Measurements from ENCODE around the gene NPAS1.
A peak's percentile ranks its signal among the peaks of the same experiment; 100 is the strongest.

The NPAS1 gene

DNA sequence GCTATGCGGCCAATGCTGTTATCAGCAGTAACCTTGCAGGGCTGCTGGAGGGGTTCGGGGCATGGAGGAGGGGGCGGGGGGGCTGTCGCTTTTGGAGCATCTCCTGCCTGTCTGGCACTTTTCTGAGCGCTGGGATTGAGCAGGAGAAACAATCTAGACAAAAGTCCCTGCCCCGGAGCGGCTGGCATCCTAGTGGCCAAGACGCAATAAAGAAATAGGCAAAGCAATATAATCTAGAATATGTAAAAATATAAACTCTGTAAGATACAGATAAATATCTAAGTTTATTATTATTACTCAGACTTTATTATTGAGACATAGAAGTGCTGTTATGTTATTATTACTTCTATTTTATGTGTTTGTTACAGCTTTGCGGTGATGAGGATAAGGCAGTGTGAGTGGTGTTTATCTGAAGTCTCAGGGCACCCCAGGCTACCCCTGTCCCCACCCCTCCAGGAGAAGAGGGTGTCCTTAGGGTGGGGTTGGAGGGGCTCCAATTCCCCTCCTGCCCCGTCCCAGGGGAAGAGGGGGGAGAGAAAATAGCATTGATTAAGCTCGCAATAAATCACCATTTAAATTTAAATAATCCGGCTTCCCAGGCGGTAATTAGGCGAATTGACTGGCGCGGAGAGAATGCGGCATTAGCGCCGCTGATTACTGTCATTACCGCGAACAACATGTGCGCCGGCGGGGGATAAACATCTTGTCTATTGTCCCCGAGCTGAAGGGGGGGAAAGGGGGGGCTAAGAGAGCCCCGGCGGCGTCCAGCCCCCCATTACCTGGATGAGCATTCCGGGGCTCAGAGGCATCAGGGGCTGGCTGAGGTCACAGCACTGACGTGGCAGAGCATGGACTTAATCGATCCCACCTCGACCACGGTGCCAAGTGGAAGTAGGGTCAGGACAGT, 3.2 kb downstream of the NPAS1 start:
- H3K4me3 ChIP-seq (ENCODE audit: low read length): peak overlapping the region; percentile 32; the same call in 1 of the 2 replicates
- H3K9ac ChIP-seq (ENCODE audit: low read depth, low read length): no peak overlapping the region
- peaks cover 4% of the 10 kb centered on the region; the same call in 1 of the 2 replicates for H3K4me1 ChIP-seq (ENCODE audit: insufficient read depth, low read length)
- H3K36me3 ChIP-seq (ENCODE audit: insufficient read depth, low read depth, low read length): no peaks in the 10 kb centered on the region
- H3K27me3 ChIP-seq (ENCODE audit: insufficient read depth, low read length): peaks cover 92% of the 10 kb centered on the region
- H3K27ac ChIP-seq (ENCODE audit: low read length): no peak overlapping the region
- H3K9me3 ChIP-seq (ENCODE audit: insufficient read depth, low read depth, low read length): no peaks in the 10 kb centered on the region

DNA sequence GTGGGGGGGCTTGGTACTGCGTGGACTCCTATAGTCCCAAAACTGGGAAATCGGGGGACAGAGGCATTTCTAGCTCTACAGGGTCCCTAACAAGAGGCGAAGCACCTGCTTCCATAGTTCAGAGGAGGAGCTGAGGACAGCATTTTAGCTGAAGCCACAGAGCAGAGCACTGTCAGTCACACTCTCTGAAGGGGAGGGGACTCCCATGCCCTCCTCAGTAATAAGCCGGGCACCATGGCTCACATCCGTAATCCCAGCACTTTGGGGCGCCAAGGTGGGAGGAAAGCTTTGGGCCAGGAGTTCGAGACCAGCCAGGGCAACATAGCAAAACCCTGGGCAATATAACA, 3.8 kb downstream of the NPAS1 start:
- Histone ChIP-seq H3K4me3 (ENCODE audit: low read length) (peak overlapping the region; percentile 32; the same call in 1 of the 2 replicates), H3K4me1 (ENCODE audit: insufficient read depth, low read length) (peaks cover 4% of the 10 kb centered on the region; the same call in 1 of the 2 replicates), H3K27ac (ENCODE audit: low read length) (no peak overlapping the region), H3K9ac (ENCODE audit: low read depth, low read length) (no peak overlapping the region), H3K9me3 (ENCODE audit: insufficient read depth, low read depth, low read length) (no peaks in the 10 kb centered on the region), H3K36me3 (ENCODE audit: insufficient read depth, low read depth, low read length) (no peaks in the 10 kb centered on the region), H3K27me3 (ENCODE audit: insufficient read depth, low read length) (peaks cover 93% of the 10 kb centered on the region)

DNA sequence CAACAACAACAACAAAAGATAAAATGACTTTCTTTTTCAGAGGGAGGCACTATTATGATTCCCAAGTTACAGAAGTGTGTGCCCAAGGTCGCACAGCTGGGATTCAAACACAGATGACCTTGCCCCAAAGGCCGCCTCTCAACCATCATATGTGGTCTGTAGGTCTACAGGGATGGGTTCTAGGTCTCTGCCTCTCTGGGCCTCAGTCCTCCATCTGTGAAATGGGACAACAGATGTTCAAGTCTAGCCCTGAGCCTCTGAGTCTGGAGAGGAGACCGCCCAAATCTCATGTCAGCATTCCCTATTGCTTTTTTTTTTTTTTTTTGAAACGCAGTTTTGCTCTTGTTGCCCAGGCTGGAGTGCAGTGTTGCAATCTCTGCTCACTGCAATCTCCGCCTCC, 4.9 kb downstream of the NPAS1 start:
- no peaks in the 10 kb centered on the region for H3K36me3 ChIP-seq (ENCODE audit: insufficient read depth, low read depth, low read length)
- no peaks in the 10 kb centered on the region for H3K9me3 ChIP-seq (ENCODE audit: insufficient read depth, low read depth, low read length)
- H3K4me3 ChIP-seq (ENCODE audit: low read length): no peak overlapping the region
- H3K4me1 ChIP-seq (ENCODE audit: insufficient read depth, low read length): no peaks in the 10 kb centered on the region; the same call in 1 of the 2 replicates
- H3K27me3 ChIP-seq (ENCODE audit: insufficient read depth, low read length): peaks cover 86% of the 10 kb centered on the region
- H3K9ac ChIP-seq (ENCODE audit: low read depth, low read length): no peak overlapping the region
- no peak overlapping the region for H3K27ac ChIP-seq (ENCODE audit: low read length)

DNA sequence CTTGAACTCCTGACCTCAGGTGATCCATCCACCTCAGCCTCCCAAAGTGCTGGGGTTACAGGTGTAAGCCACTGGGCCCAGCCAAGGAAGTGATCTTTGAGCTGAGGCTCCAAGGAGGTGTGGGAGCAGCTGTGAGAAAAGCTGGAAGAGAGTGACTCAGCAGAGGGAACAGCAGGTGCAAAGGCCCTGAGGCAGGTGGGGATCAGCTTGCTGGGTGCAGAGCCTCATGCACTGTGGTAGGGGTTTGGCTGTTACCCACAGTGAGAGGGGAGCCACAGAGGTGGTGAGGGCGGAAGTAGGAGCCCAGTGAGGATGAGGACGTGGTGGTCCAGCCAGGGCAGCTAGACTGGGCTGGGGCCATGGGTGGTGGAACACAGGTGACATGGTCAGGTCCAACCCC, 6.5 kb downstream of the NPAS1 start:
- no peak overlapping the region for H3K4me3 ChIP-seq (ENCODE audit: low read length)
- no peaks in the 10 kb centered on the region for H3K9me3 ChIP-seq (ENCODE audit: insufficient read depth, low read depth, low read length)
- peaks cover 70% of the 10 kb centered on the region for H3K27me3 ChIP-seq (ENCODE audit: insufficient read depth, low read length)
- H3K4me1 ChIP-seq (ENCODE audit: insufficient read depth, low read length): no peaks in the 10 kb centered on the region
- no peak overlapping the region for H3K9ac ChIP-seq (ENCODE audit: low read depth, low read length)
- H3K27ac ChIP-seq (ENCODE audit: low read length): no peak overlapping the region
- H3K36me3 ChIP-seq (ENCODE audit: insufficient read depth, low read depth, low read length): no peaks in the 10 kb centered on the region

DNA sequence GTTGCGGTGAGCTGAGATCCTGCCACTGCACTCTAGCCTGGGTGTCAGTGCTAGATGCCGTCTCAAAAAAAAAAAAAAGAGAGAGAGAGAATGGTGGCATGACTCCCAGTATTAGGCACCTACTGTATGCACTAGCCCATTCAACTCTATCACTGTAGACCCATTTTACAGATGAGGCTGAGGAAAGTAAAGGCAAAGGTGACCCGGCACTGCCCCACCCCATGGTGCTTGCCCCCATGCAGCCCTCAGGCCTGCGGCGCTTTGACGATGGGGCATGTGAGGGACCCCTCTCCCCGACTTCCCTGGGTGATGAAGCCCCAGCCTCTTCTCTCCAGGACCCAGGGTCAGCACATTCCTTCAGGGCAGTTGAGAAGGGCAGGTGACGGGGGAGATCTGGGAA, 7.3 kb downstream of the NPAS1 start:
- H3K9ac ChIP-seq (ENCODE audit: low read depth, low read length): no peak overlapping the region
- H3K9me3 ChIP-seq (ENCODE audit: insufficient read depth, low read depth, low read length): no peaks in the 10 kb centered on the region
- H3K27me3 ChIP-seq (ENCODE audit: insufficient read depth, low read length): peaks cover 65% of the 10 kb centered on the region
- no peaks in the 10 kb centered on the region for H3K36me3 ChIP-seq (ENCODE audit: insufficient read depth, low read depth, low read length)
- H3K27ac ChIP-seq (ENCODE audit: low read length): no peak overlapping the region
- H3K4me1 ChIP-seq (ENCODE audit: insufficient read depth, low read length): no peaks in the 10 kb centered on the region
- no peak overlapping the region for H3K4me3 ChIP-seq (ENCODE audit: low read length)

DNA sequence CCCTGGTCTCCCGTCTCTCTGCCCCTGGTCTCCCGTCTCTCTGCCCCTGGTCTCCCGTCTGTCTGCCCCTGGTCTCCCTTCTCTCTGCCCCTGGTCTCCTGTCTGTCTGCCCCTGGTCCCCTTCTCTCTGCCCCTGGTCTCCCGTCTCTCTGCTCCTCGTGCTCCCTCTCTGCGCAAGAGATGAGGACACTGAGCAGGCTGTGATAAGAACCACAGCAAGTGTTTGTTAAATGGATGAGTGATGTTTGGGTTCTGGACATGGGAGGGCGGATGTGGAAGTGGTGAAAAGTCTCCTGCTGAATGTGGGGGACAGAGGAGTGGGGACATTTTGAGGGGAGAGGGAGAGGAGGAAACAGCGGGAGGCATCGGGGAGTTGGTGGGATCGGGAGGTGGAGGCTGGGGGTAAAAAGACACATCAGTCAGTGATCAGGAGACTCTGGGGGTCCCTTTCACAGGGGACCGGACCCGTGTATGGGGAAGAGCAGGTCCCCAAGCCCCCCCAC, 8.0 kb downstream of the NPAS1 start:
- no peak overlapping the region for H3K9ac ChIP-seq (ENCODE audit: low read depth, low read length)
- H3K4me3 ChIP-seq (ENCODE audit: low read length): no peak overlapping the region; the same call in 1 of the 2 replicates
- H3K36me3 ChIP-seq (ENCODE audit: insufficient read depth, low read depth, low read length): no peaks in the 10 kb centered on the region
- H3K4me1 ChIP-seq (ENCODE audit: insufficient read depth, low read length): no peaks in the 10 kb centered on the region
- no peak overlapping the region for H3K27ac ChIP-seq (ENCODE audit: low read length)
- no peaks in the 10 kb centered on the region for H3K9me3 ChIP-seq (ENCODE audit: insufficient read depth, low read depth, low read length)
- H3K27me3 ChIP-seq (ENCODE audit: insufficient read depth, low read length): peaks cover 60% of the 10 kb centered on the region

DNA sequence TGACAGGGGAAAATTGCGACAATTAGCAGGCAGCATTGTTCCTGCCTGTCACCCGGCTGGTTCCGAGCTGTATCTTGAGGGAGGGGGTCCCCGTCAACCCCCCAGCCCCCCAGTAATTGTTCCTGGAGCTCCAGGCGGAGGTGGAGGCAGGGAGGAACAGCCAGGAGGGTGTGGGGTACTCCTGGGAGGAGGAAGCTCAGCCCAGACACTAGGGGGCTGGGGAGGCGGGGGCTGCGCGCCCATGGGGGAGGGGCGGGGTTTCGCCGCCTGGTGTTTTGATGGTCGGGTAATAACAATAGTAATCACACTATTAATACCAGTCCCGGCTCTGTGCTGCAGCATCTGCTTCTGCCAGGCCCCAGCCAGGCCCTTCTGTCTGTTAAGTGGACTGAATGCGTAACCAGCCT, 8.6 kb downstream of the NPAS1 start:
- peaks cover 54% of the 10 kb centered on the region for H3K27me3 ChIP-seq (ENCODE audit: insufficient read depth, low read length)
- no peaks in the 10 kb centered on the region for H3K9me3 ChIP-seq (ENCODE audit: insufficient read depth, low read depth, low read length)
- H3K4me3 ChIP-seq (ENCODE audit: low read length): no peak overlapping the region; the same call in 1 of the 2 replicates
- no peaks in the 10 kb centered on the region for H3K4me1 ChIP-seq (ENCODE audit: insufficient read depth, low read length)
- no peaks in the 10 kb centered on the region for H3K36me3 ChIP-seq (ENCODE audit: insufficient read depth, low read depth, low read length)
- H3K9ac ChIP-seq (ENCODE audit: low read depth, low read length): no peak overlapping the region
- H3K27ac ChIP-seq (ENCODE audit: low read length): no peak overlapping the region

DNA sequence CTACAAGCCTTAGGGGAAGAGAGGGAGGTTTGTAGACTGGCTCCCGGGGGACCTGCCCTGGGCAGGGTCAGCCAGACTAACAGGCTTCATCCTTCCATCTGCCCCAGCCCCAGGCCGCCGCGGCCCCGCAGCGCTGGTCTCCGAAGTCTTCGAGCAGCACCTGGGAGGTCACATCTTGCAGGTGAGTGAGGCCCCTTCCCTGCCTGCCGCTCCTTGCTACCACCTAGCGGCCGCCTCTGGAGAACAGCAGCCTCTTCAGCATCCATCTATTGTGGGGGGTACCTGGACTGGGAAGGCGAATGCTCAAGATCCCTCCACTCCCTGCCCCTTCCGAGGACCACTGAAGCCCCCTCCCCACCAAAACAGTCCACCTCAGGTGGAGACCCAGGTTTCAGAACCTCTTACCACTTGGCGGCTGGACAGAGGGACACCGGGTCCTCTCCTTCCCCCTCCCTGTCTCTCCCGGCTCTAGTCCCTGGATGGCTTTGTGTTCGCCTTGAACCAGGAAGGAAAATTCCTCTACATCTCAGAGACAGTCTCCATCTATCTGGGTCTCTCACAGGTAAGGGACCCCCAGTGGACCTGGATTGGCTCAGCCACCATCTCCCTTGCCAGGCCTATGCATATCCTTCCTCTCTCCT, 12.7 kb downstream of the NPAS1 start:
- Histone ChIP-seq H3K36me3 (ENCODE audit: insufficient read depth, low read depth, low read length) (no peaks in the 10 kb centered on the region), H3K4me1 (ENCODE audit: insufficient read depth, low read length) (no peaks in the 10 kb centered on the region), H3K9ac (ENCODE audit: low read depth, low read length) (no peak overlapping the region), H3K27ac (ENCODE audit: low read length) (no peak overlapping the region), H3K4me3 (ENCODE audit: low read length) (0 out of 2 replicates have a peak overlapping the region, but pooled peaks have one; percentile 24), H3K9me3 (ENCODE audit: insufficient read depth, low read depth, low read length) (no peaks in the 10 kb centered on the region), H3K27me3 (ENCODE audit: insufficient read depth, low read length) (peaks cover 19% of the 10 kb centered on the region)

DNA sequence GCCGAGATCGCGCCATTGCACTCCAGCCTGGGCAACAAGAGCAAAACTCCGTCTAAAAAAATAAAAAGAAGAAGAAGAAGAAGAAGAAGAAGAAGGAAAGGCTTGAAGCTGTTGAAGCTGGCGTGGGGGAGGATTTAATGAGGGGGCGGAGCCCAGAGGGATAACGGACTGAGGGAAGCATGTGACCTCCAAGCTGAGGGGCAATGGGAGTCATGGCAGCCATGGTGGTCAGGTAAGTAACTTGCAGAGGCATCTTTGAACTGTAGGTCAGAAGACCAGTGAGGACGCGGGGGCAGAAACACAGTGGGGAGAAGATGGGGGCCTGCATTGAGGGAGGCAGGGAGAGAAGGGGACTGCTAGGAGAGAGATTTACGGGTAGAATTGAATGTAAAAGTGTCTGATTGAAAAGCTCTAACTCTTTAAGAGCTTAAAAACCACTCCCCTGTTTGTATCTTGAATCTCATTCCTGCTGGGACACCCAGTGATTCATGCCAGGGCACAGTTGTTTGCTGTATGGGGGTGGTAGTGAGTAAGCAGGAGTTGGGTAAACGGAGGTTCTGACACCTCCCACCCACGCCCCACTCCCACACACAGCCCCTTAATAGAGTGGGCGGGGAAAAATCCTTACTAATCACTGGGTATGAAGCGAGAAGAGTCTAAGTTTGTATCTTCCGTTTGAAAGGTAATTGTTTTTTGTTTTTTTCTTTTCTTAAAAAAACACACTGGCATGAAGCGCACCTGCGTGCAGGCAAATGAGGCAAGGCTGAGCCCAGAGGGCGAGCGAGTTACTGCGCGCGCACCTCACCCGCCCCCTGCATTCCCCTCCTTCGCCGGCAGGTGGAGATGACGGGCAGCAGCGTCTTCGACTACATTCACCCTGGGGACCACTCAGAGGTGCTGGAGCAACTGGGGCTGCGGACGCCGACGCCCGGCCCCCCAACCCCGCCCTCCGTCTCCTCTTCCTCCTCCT, 15.8 kb downstream of the NPAS1 start:
- peak overlapping the region; percentile 84 for H3K4me3 ChIP-seq (ENCODE audit: low read length)
- no peak overlapping the region for H3K27ac ChIP-seq (ENCODE audit: low read length)
- H3K36me3 ChIP-seq (ENCODE audit: insufficient read depth, low read depth, low read length): no peaks in the 10 kb centered on the region
- no peaks in the 10 kb centered on the region for H3K9me3 ChIP-seq (ENCODE audit: insufficient read depth, low read depth, low read length)
- peak overlapping the region; percentile 67; the same call in 1 of the 2 replicates for H3K9ac ChIP-seq (ENCODE audit: low read depth, low read length)
- H3K4me1 ChIP-seq (ENCODE audit: insufficient read depth, low read length): no peaks in the 10 kb centered on the region
- peaks cover 5% of the 10 kb centered on the region; the same call in 1 of the 2 replicates for H3K27me3 ChIP-seq (ENCODE audit: insufficient read depth, low read length)

DNA sequence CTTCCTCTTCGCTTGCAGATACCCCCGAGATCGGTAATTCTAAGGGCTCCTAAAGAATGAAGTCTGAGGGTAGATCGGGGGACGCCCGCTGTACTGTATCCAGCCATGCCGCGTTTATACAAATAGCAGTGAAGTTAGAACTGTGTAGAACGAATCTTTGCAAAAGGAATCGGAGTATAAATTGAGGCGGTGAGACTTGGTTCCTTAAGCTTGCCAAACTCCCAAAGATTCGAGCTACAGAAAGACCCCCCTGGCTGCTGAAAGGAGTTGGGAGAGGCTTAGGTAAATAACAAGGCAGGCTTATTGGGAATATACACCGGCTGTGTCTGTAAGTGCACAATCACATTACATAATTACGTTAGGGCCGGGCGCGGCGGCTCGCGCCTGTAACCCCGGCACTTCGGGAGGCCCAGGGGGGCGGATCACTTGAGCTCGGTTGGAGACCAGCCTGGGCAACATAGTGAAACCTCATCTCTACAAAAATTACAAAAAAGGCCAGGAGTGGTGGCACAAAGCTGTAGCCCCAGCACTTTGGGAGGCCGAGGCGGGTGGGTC, 16.5 kb downstream of the NPAS1 start:
- Histone ChIP-seq H3K4me3 (ENCODE audit: low read length) (peak overlapping the region; percentile 84), H3K4me1 (ENCODE audit: insufficient read depth, low read length) (no peaks in the 10 kb centered on the region)

DNA sequence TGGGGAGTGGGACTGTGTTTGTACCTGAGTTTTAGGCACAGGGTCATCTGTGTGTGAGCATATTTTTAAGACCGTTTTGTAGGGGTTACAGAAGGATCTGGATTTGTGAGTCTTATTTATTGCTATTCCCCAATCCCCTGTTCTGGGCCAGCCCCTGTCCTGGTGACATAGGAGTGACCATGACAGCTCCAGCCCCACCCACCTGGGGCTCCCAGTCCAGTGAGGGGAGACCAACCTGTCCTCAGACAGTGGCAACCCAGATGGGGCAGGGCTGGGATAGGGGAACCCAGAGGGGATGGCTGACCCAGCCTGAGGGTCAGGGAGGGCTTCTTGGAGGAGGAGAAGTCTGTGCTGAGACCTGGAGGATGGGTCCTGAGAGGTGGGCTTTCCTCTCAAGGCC, 18.1 kb downstream of the NPAS1 start:
- Histone ChIP-seq H3K9me3 (ENCODE audit: insufficient read depth, low read depth, low read length) (no peaks in the 10 kb centered on the region), H3K36me3 (ENCODE audit: insufficient read depth, low read depth, low read length) (no peaks in the 10 kb centered on the region), H3K9ac (ENCODE audit: low read depth, low read length) (no peak overlapping the region), H3K27ac (ENCODE audit: low read length) (no peak overlapping the region), H3K4me1 (ENCODE audit: insufficient read depth, low read length) (no peaks in the 10 kb centered on the region), H3K4me3 (ENCODE audit: low read length) (no peak overlapping the region), H3K27me3 (ENCODE audit: insufficient read depth, low read length) (no peaks in the 10 kb centered on the region)

More for the DNA sequence above, 16.5 kb downstream of the NPAS1 start:
- Histone ChIP-seq H3K27ac (ENCODE audit: low read length) (no peak overlapping the region), H3K9me3 (ENCODE audit: insufficient read depth, low read depth, low read length) (no peaks in the 10 kb centered on the region), H3K36me3 (ENCODE audit: insufficient read depth, low read depth, low read length) (no peaks in the 10 kb centered on the region), H3K9ac (ENCODE audit: low read depth, low read length) (peak overlapping the region; percentile 52; the same call in 1 of the 2 replicates), H3K27me3 (ENCODE audit: insufficient read depth, low read length) (peaks cover 5% of the 10 kb centered on the region; the same call in 1 of the 2 replicates)

Data from iPS-20b (cell line).